SHP77 (cell line): Measurements from ENCODE around the gene ANKRD29.
"Not testable (repeated sequence)": the region's sequence is repeated elsewhere in the genome, so short reads cannot be mapped to it uniquely, and the experiment has no call there.

Experiments used
- DNase-seq, 2 experiments: peaks; one replicate each; lab custom pipeline; 2025; lab: John Stamatoyannopoulos, UW

ANKRD29 gene

GRCh38 chr18:23645568-23646175 is 17.0 kb downstream of the ANKRD29 start:
- no peak for DNase-seq

DNA sequence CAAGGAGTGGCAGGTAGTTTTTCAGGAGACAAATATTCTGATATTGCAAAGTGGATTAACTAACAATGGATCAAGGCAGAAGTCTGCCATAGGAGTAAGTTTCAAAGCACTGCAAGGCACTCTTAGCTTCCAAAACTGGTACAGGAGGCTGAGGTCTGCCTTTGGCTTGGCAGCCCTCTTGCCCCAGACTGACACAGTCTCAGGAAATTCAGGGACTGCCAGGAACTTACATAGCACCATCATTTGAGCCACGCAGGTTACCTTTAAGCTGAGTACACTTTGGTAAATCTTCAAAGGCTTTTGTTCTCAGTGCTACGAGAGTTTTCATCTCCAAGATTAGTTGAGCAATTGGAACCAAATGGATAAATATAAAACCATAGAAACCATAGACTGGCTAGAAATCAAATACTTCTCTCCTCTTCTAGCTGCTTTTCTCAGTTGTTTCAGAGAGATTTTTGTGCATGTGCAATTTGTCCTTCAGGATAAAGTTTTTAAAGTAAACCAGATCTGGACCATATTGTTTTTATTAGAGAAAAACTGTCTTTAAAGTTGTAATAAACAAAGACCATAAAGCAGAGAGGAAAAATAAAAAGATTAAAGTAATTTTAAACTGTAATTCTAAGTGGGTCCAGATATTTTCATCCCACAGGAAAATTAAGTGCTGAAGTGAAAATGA is 18.8 kb downstream of the ANKRD29 start:
- DNase-seq, result no peak

- no peak for DNase-seq
Observed at GRCh38 chr18:23641937-23642666, 20.6 kb downstream of the ANKRD29 start.

GRCh38 chr18:23641143-23641720 is 21.5 kb downstream of the ANKRD29 start:
- DNase-seq, result no peak

GRCh38 chr18:23640052-23640451 is 22.7 kb downstream of the ANKRD29 start:
- DNase-seq, result no peak

GRCh38 chr18:23636433-23636832 is 26.3 kb downstream of the ANKRD29 start:
- not testable (repeated sequence) for DNase-seq

DNA sequence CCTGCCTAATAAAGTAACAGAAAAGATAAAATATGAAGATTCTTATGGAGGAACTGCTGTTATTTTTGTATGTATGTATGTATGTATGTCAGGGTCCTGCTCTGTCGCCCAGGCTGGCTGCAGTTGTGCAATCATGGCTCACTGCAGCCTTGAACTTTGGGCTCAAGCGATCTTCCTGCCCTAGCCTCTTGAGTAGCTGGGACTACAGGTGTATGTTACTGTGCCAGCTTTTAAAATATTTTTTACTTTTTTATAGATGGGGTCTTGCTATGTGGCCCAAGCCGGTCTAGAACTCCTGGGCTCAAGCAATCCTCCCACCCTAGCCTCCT is 26.7 kb downstream of the ANKRD29 start:
- DNase-seq, result no peak

DNA sequence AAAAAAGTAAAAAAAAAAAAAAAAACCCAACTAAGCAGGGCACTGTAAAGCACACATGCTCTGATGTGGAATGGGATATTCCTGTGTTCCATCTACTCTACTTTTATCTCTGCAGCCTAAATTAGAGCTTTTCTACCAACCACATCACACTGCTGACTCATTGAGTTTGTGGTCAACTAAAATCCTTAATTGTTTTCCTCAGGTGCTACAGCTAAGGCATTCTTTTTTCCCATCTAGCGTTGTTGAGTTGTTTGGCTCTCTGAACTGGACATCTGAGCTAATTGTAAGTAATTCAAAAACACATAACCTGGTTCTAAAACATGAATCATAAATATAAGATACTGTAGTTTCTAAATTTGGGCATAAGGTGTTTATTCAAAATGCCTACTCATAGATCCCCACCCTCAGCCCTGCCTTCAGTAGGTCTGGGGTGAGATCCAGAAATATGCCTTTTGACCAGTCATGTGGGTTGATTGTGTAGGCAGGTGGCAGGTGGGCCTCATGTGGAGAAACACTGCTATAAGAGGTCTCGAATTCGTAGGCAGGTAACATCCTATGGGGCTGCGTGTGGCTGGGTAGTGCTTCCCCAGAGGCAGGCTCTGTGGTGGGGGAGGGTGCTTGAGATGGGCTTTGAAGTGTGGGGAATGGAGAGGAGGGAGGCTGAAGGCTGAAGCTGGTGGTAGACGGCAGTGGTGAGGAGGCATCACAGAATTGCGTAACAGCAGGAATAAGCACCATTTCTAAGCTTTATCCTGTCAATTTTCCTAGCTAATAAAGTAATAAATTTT is 27.2 kb downstream of the ANKRD29 start:
- DNase-seq, result no peak

GRCh38 chr18:23634692-23635091 is 28.0 kb downstream of the ANKRD29 start:
- DNase-seq, result no peak

GRCh38 chr18:23632615-23633014 is 30.1 kb downstream of the ANKRD29 start:
- no peak for DNase-seq

GRCh38 chr18:23631746-23632145 is 31.0 kb downstream of the ANKRD29 start:
- DNase-seq, result no peak

GRCh38 chr18:23631312-23631711 is 31.4 kb downstream of the ANKRD29 start:
- no peak for DNase-seq

GRCh38 chr18:23629444-23629946 is 33.2 kb downstream of the ANKRD29 start:
- DNase-seq, result peak; percentile 80 to 89

GRCh38 chr18:23627970-23628369 is 34.7 kb downstream of the ANKRD29 start:
- DNase-seq, result no peak

DNA sequence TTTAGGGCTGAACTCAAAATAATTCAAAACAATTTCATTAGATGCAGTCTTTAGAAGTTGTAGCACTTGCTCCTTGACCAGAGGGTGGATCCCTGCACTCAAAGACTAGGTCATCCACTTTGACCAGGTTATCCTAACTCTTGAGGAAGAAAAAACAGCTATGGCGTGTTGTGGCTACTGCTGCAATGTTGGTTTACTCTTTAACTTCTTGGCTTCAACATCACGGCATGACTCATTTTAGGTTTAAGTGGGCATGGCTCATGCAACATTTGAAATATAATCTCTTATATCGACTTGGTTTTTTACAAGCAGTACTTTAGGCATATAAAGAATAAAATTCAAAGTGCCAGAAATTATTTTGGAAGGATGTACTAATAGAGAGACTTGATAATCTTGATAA is 35.4 kb downstream of the ANKRD29 start:
- no peak for DNase-seq

- no peak for DNase-seq
Observed at GRCh38 chr18:23626451-23627279, 36.0 kb downstream of the ANKRD29 start.

DNA sequence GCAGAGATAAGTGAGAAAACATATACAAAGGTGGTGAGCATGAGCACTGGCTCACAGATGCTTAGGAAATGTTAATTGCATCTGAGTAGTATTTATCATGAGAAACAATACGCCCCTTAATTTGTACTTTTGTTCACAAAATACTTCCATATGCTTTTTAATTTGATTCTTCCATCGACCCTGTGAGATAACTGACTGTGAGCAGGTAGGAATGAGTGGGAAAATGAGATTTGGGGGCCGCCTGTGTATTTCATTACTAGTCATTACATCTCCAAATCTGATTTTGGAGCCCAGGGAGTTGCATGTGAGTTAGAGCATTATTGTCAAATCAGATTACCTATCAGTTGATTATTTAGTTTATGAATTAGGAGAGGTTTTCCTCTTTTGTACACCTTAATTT is 39.7 kb downstream of the ANKRD29 start:
- no peak for DNase-seq

DNA sequence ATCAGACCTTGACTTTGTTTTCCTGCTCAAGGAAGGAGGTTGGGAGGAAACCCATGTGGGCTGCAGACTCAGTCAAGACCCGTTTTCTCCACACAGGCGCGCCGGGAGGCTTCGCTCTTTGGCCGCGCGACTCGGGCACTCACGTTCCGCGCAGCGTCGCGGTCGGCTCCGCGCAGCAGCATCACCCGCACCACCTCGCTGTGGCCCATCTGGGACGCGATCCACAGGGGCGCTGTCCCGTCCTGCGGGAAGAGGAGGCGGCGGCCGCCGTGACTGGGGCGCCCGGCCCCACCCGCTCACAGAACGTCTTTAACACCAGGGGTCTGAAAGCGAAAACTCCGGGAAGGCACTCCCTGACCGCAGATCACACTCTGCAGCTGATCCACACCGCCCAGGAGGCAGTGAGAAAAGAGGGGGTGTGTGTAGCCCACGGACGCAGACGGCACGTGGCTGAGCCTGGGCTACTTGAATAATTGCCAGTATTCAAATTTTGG is 43.3 kb downstream of the ANKRD29 start:
- DNase-seq, result no peak

- DNase-seq, result no peak
Observed at GRCh38 chr18:23618862-23619387, 43.8 kb downstream of the ANKRD29 start.

GRCh38 chr18:23617412-23618014 is 45.2 kb downstream of the ANKRD29 start:
- no peak for DNase-seq
